Vagina (tissue), 2 donors: ENCODE measurements around the gene GRIK4. TPM values are rescaled to one million over a fixed set of nuclear protein-coding genes. Genes with fewer than 3 reads are reported as not detected.

Source experiments
- DNase-seq, 2 donors: peaks; one replicate each; pipeline ENCODE4 v3.0.0-alpha.2; 2017; ENCODE audit errors: extremely low spot score in 2 of 2
- H3K27ac ChIP-seq: fragments of 200-600 bp; sonication (generic); one replicate; pipeline ENCODE4 v1.5.1; 2019
- H3K27me3 ChIP-seq: fragments of 200-600 bp; sonication (generic); one replicate; pipeline ENCODE4 v1.5.1; 2019
- H3K36me3 ChIP-seq, 2 donors: fragments of 200-600 bp; sonication (generic); one replicate each; pipeline ENCODE4 v1.5.1; 2017 to 2019
- H3K4me1 ChIP-seq: fragments of 200-600 bp; sonication (generic); one replicate; pipeline ENCODE4 v1.5.1; 2019
- H3K4me3 ChIP-seq, 2 donors: fragments of 200-600 bp; sonication (generic); 1 replicate in 1 of 2; 2 replicates in 1 of 2; pipeline ENCODE4 v1.5.1; 2016 to 2019
- H3K9me3 ChIP-seq: fragments of 200-600 bp; sonication (generic); one replicate; pipeline ENCODE4 v1.5.1; 2019
- POLR2A ChIP-seq, 2 donors: fragments of 450-650 bp; IDR thresholded peaks; one replicate each; pipeline ENCODE4 v1.6.1; 2017; ENCODE audit warnings: antibody characterized with exemption in 2 of 2, mild to moderate bottlenecking in 2 of 2, moderate library complexity in 2 of 2
- POLR2AphosphoS5 ChIP-seq, 2 donors: sonication (generic); formaldehyde crosslinking; IDR thresholded peaks; one replicate each; pipeline ENCODE4 v1.9.0; 2017; ENCODE audit warnings: antibody characterized with exemption in 2 of 2, mild to moderate bottlenecking in 2 of 2, low read depth in 1 of 2; ENCODE audit not compliant: insufficient read depth in 1 of 2
- intact Hi-C: fragments of 100-400 bp; cut with DNase I; formaldehyde crosslinking; loops from one replicate; pipeline ENCODE4 v1.15.1; 2023
- total RNA-seq: library from RNA; depleted of rRNA; stranded (reverse); fragments of >200 nt; gene quantifications from one replicate; pipeline ENCODE4 v1.2.3, GENCODE V29; 2016
- TF ChIP-seq, protein P1 (sequence below), 3 experiments: fragments of 450-650 bp in 2 of 3; fragments of 200-600 bp in 1 of 3; sonication (generic) in 1 of 3; IDR thresholded peaks; one replicate each; pipeline ENCODE4 v1.5.1; 2017 to 2019; ENCODE audit warnings: antibody characterized with exemption in 3 of 3, mild to moderate bottlenecking in 2 of 3, moderate library complexity in 2 of 3

The GRIK4 gene
- total RNA-seq, 1 donor from 2014 or later, result 0.25 TPM

DNA sequence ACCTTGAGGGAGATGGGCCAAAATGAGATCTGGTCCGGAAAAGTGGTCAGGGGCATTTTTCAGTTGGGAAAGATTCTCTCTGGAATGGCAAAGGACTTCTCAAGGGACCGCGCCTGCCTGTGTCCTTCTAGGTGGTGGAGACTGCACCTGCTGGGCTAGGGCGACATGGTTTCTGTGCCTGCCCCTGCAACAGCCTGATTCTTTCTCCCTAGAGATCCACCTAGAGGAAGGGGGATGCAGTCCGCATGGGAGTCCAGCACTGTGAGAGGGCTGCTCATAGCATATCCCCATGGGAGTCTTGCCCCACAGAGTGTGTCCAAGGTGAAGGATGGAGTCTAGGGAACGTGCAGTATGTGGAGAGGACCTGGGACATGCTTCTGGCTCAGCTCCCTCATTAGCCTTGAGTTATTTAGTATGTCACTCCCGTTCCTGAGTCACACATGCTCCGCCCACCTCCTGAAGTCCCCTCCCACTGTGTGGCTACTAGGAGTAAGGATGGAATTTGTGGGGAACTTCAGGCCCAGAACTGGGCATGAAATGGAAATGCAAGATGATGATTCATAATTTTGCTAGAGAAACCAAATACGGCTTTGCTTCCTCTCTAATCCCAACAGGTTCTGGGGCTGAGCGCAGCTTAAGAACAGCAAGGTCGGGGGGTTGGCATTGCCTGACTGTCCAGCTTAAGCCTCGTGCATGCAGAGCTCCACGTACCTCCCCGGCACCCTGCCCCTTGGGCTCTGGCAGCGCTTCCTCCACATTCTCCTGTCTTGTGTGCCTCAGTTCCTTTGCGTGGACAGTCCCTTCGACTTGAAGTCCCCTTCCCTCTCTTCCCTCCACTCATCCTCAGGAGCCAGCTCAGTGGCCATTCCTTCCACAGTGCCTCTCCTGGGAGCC is 35.0 kb downstream of the GRIK4 start:
- peaks cover 29% of the 10 kb centered on the region for H3K4me1 ChIP-seq
- TF ChIP-seq POLR2AphosphoS5 (IDR thresholded peaks at IDR 0.05; ENCODE audit: insufficient read depth in 1 of 2, low read depth in 1 of 2) (peak in 1 of 2 donors; percentile 40), POLR2A (IDR thresholded peaks at IDR 0.05) (no peak)
- TF ChIP-seq, protein P1, sequence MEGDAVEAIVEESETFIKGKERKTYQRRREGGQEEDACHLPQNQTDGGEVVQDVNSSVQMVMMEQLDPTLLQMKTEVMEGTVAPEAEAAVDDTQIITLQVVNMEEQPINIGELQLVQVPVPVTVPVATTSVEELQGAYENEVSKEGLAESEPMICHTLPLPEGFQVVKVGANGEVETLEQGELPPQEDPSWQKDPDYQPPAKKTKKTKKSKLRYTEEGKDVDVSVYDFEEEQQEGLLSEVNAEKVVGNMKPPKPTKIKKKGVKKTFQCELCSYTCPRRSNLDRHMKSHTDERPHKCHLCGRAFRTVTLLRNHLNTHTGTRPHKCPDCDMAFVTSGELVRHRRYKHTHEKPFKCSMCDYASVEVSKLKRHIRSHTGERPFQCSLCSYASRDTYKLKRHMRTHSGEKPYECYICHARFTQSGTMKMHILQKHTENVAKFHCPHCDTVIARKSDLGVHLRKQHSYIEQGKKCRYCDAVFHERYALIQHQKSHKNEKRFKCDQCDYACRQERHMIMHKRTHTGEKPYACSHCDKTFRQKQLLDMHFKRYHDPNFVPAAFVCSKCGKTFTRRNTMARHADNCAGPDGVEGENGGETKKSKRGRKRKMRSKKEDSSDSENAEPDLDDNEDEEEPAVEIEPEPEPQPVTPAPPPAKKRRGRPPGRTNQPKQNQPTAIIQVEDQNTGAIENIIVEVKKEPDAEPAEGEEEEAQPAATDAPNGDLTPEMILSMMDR (IDR thresholded peaks at IDR 0.05), result no peak
- peak overlapping the region; percentile 62 for H3K27ac ChIP-seq
- H3K9me3 ChIP-seq, result no peaks in the 10 kb centered on the region
- no peaks in the 10 kb centered on the region for H3K36me3 ChIP-seq
- no peaks in the 10 kb centered on the region for H3K27me3 ChIP-seq
- DNase-seq, result no peak
- intact Hi-C loops, result no loop called here
- no peak overlapping the region for H3K4me3 ChIP-seq

DNA sequence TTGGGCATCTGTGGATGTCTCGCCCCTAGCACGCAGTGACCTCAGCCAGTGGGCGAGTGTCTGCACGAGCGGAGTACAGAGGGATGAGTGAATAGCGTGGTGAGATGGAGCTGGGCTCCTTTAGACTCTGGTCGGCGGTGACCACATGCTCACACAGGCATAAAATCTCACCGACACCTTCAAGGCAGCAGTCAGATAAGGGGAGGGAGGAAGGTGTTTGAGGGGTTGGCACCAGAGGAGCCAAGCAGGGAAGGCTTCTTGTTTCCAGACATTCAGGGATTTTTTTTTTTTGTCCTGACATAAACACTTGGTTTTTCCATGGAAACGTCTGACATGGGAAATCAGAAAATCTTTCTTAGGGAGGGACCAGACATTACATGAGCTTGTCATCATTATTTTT is 35.8 kb downstream of the GRIK4 start:
- Histone ChIP-seq H3K4me3 (no peak overlapping the region), H3K36me3 (no peaks in the 10 kb centered on the region), H3K4me1 (peaks cover 29% of the 10 kb centered on the region), H3K9me3 (no peaks in the 10 kb centered on the region), H3K27me3 (no peaks in the 10 kb centered on the region), H3K27ac (peak overlapping the region; percentile 62)
- TF ChIP-seq, protein P1 (IDR thresholded peaks at IDR 0.05), result no peak
- TF ChIP-seq POLR2AphosphoS5 (IDR thresholded peaks at IDR 0.05; ENCODE audit: insufficient read depth in 1 of 2, low read depth in 1 of 2), result no peak
- no peak for TF ChIP-seq POLR2A (IDR thresholded peaks at IDR 0.05)
- intact Hi-C loops, result no loop called here
- no peak for DNase-seq

DNA sequence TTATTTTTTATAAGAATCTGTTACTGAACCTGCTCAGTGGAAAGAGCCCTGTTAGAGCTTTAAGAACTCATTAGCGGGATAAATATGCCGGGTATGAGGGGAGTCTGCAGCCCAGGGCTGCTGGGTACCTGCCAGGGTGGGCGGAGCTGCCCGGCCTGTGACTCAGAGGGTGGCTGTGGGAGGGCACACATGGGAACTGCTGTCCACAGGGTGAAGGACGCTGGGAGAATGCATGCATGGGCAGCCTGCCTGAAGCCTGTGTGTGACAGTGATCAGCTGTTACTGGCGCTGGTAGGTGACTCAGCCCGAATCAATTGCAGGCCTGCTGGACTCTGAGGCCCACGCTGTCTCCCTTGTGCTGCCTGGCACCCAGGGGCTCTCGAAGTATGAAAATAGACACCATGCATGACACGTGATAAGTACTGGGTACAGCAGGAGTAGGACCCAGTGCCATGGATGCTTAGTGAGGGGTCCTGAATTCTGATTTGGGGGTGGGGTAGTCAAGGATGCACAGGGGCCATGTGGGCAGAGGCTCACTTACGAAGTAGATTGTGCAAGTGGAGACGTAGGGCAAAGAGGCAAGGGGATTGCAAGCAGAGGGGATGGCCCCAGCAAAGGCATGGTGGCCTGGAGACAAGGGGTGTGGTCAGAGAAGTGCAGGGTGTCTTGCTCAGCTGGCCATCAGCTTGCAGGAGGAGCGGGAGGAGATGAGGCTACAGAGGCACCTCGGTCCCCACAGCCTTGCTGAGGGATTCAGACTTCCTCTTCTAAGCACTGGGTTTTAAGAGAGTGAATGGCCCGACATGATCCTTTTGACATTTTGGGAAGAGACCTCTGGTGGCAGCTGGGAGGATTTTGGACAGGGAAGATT is 36.5 kb downstream of the GRIK4 start:
- DNase-seq, result no peak
- intact Hi-C loops, result no loop called here
- no peaks in the 10 kb centered on the region for H3K27me3 ChIP-seq
- H3K4me1 ChIP-seq, result peaks cover 29% of the 10 kb centered on the region
- TF ChIP-seq POLR2AphosphoS5 (IDR thresholded peaks at IDR 0.05; ENCODE audit: insufficient read depth in 1 of 2, low read depth in 1 of 2), result peak; percentile 26 to 59
- TF ChIP-seq, protein P1 (IDR thresholded peaks at IDR 0.05), result no peak
- no peak for TF ChIP-seq POLR2A (IDR thresholded peaks at IDR 0.05)
- no peaks in the 10 kb centered on the region for H3K9me3 ChIP-seq
- peak overlapping the region; percentile 62 for H3K27ac ChIP-seq
- no peaks in the 10 kb centered on the region for H3K36me3 ChIP-seq
- no peak overlapping the region for H3K4me3 ChIP-seq

DNA sequence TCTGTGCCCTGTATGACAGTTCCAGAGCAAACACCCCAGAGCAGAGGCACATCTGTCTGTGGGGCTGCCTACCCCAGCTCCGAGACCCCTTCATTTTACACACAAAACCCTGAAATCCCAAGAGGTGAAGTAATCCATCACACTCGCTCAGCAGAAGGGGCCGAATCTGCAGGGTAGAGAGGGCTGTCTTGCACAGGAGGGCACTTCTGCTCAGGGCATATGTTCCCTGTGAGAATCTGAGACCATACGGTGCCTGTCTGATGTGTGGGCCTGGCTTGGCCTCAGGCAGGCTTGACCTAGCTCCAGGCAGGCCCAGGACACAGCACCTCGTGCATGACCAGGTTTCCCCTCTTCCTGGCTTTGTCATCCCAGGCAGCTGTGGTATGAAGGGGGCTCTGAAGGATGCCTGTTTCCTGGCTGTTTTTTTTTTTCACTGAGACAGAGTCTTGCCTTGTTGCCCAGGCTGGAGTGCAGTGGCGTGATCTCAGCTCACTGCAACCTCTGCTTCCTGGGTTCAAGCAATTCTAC is 37.2 kb downstream of the GRIK4 start:
- H3K27me3 ChIP-seq, result no peaks in the 10 kb centered on the region
- no peak for DNase-seq
- peaks cover 29% of the 10 kb centered on the region for H3K4me1 ChIP-seq
- H3K9me3 ChIP-seq, result no peaks in the 10 kb centered on the region
- intact Hi-C loops, result no loop called here
- peak overlapping the region; percentile 62 for H3K27ac ChIP-seq
- TF ChIP-seq, protein P1 (IDR thresholded peaks at IDR 0.05), result no peak
- no peak for TF ChIP-seq POLR2AphosphoS5 (IDR thresholded peaks at IDR 0.05; ENCODE audit: insufficient read depth in 1 of 2, low read depth in 1 of 2)
- TF ChIP-seq POLR2A (IDR thresholded peaks at IDR 0.05), result no peak
- no peaks in the 10 kb centered on the region for H3K36me3 ChIP-seq
- no peak overlapping the region for H3K4me3 ChIP-seq
